ELR (cell line): Measurements from ENCODE around the gene FARS2.
"Not testable (repeated sequence)": the region's sequence is repeated elsewhere in the genome, so short reads cannot be mapped to it uniquely, and the experiment has no call there.

Experiments used
- DNase-seq: peaks from one replicate; pipeline ENCODE4 v3.0.0-alpha.2; 2015; ENCODE audit warnings: low read depth

FARS2 gene

DNA sequence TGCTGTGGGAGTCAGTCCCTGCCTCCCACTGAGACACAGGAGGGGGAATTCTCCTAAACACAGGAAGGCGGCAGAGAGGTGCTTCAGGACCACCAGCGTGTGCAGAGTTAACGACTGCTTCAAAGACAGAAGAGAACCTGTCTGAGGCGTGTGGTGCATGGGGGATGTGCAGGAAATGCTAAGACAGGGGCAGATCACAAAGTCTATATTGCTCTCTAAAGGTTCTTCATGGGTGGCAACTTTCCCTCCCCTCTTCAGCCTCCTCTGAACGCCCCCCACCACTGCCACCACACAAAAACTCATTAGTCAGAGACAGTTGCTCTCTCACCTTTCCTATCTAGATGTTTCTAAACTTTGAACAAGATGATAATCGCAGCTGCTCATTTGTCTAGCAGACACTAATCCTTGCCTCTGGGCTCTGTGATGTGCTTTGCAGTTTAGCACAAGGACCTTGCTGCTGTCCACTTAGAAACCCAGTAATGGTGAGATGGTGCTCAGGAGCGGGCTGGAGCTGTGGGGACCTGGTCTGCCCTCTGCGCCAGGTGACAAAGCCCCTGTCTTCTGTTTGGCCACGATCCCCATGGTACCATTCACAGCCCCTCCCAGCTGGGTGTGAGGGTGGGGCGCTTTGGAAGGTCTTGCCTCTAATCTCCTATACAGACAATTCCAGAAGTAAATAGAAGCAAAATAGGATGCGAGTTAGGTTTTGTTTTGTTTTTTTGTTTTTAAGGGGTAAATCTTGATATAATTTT lies 525.8 kb downstream of the FARS2 start:
- DNase-seq = no peak

DNA sequence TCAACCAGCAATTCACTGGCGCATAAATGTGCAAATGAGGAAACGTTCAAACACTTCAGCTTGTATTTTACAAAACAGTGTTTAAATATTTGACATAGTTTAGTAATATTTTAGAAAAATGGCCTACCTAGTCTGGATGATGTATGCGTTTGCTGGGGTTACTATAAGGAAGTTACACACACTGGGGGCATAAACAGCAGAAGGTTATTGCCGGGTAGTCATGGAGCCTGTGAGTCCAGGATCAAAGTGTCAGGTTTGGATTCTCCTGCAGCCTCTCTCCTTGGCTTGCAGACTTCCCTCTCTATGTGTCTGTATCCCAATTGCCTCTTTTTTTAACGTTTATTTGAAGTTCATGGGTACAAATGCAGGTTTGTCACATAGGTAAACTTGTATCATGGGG lies 528.1 kb downstream of the FARS2 start:
- not testable (repeated sequence) for DNase-seq

DNA sequence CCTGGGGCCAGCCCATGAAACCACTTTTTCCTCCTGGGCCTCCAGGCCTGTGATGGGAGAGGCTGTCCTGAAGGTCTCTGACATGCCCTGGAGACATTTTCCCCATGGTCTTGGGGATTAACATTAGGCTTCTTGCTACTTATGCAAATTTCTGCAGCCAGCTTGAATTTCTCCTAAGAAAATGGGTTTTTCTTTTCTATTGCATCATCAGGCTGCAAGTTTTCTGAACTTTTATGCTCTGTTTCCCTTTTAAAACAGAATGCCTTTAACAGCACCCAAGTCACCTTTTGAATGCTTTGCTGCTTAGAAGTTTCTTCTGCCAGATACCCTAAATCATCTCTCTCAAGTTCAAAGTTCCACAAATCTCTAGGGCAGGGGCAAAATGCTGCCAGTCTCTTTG lies 535.2 kb downstream of the FARS2 start:
- not testable (repeated sequence) for DNase-seq

DNA sequence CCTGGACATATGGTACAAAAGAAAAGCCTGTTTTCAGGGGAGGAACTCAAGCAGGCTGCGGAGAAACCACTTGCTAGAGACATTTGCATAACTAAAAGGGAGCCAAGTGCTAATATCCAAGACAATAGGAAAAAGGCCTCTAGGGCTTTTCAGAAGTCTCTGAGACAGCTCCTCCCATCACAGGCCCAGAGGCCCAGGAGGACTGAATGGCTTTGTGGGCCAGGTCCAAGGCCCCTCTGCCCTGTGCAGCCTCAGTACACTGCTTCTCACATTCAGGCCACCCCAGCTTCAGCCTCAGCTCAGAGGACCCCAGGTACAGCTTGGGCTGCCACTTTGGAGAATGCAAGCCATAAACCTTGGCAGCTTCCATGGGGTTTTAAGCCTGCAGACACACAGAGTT lies 545.1 kb downstream of the FARS2 start:
- DNase-seq = not testable (repeated sequence)

GRCh38 chr6:5809450-5809849 lies 548.1 kb downstream of the FARS2 start:
- DNase-seq = no peak

- DNase-seq = no peak
Measured at GRCh38 chr6:5811997-5812396, 550.7 kb downstream of the FARS2 start.

DNA sequence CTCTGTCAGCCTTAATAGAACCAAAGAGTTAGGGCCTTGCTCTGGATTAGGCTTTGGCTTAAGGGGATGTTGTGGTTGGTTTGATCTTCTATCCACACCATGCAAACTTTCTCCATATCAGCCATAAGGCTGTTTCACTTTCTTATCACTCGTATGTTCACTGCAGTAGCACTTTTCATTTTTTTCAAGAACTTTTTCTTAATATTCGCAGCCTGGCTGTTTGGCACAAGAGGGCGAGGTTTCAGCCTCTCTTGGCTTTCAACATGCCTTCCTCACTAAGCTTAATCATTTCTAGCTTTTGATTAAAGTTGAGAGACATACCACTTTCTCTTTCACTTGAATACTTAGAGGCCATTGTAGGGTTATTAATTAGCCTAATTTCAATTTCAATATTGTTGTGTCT lies 552.3 kb downstream of the FARS2 start:
- DNase-seq = no peak

DNA sequence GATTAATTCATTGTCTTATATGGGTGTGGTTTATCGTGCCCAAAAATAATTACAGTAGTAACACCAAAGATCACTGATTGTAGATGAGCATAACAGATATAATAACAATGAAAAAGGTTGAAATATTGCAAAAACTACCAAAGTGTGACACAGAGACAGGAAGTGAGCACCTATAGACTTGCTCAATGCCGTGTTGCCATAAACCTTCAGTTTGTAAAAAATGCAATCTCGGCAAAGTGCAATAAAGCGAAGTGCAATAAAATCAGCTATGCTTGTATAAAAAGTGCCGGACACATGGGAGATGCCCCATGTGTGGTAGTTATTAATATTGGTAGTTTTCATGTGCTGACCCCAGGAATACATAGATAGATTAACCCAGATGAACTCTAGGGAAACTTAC lies 552.8 kb downstream of the FARS2 start:
- no peak for DNase-seq

DNA sequence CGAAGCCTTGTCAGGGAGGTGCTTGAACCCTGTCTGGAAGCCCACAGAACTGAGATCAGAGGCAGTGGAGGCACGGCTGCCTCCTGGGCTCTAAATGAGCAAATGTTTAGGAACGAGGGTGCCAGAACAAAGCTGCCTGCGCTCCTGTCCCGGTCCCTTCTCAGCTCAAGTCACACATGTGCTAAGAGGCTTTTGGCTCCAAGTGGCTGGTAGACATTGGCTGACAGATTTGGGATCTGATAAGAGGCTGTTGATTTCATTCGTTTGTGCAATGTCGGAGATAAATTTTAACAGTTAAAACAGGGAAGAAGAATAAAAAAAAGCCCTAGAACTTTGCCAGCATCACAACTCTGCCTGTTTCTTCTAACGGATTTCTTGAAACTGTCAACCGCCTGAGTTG lies 553.6 kb downstream of the FARS2 start:
- no peak for DNase-seq

DNA sequence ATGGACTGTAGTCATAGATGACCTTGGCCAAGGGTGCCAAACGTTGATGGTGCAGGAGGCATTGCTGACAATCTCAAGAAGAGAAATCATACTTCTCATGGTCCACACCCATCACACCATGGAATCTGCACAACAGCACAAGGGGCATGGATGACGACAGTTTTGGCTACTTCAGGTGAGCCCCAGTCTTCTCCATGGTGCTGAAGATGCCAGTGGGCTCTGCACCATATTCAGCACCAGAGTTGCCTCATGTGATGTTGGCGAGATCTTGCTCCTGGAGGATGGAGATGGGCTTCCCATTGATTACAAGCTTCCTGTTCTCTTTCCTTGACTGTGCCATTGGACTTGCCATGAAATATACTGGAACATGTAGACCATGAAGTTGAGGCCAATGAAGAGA lies 556.6 kb downstream of the FARS2 start:
- no peak for DNase-seq

GRCh38 chr6:5818959-5819358 lies 557.6 kb downstream of the FARS2 start:
- no peak for DNase-seq
